Stimulated activated CD8-positive, alpha-beta memory T cell treated with anti-CD3 and anti-CD28 coated beads, Interleukin-7, amount 100 ng/mL, for 48 hours (primary cell): ENCODE measurements around the gene TRABD2B.

Experiments used
- DNase-seq, 2 donors: peaks; one replicate each; pipeline ENCODE4 v3.0.0-alpha.2; 2020; ENCODE audit warnings: low read depth in 1 of 2; ENCODE audit errors: extremely low read depth in 1 of 2

Gene TRABD2B

GRCh38 chr1:47914218-47914938 is 82.8 kb downstream of the TRABD2B start:
- no peak for DNase-seq

GRCh38 chr1:47913225-47913823 is 83.9 kb downstream of the TRABD2B start:
- no peak for DNase-seq

GRCh38 chr1:47912756-47913155 is 84.4 kb downstream of the TRABD2B start:
- no peak for DNase-seq

GRCh38 chr1:47911892-47912291 is 85.3 kb downstream of the TRABD2B start:
- DNase-seq = no peak

- DNase-seq = no peak
These were observed 85.8 kb downstream of the TRABD2B start for GRCh38 chr1:47911424-47911823.

- no peak for DNase-seq
These were observed 88.9 kb downstream of the TRABD2B start for GRCh38 chr1:47908258-47908657.

- no peak for DNase-seq
These were observed 90.0 kb downstream of the TRABD2B start for GRCh38 chr1:47907177-47907528.

- DNase-seq = no peak
These were observed 90.5 kb downstream of the TRABD2B start for GRCh38 chr1:47906527-47907176.

- no peak for DNase-seq
These were observed 91.2 kb downstream of the TRABD2B start for GRCh38 chr1:47906009-47906432.

GRCh38 chr1:47903723-47904122 is 93.5 kb downstream of the TRABD2B start:
- DNase-seq = no peak

- no peak for DNase-seq
These were observed 96.1 kb downstream of the TRABD2B start for GRCh38 chr1:47901001-47901575.

GRCh38 chr1:47898133-47898845 is 98.9 kb downstream of the TRABD2B start:
- no peak for DNase-seq

GRCh38 chr1:47895279-47896125 is 101.7 kb downstream of the TRABD2B start:
- no peak for DNase-seq

- no peak for DNase-seq
These were observed 102.5 kb downstream of the TRABD2B start for GRCh38 chr1:47894410-47895278.

GRCh38 chr1:47893412-47893811 is 103.8 kb downstream of the TRABD2B start:
- no peak for DNase-seq

GRCh38 chr1:47890779-47891178 is 106.4 kb downstream of the TRABD2B start:
- DNase-seq = no peak

- DNase-seq = no peak
These were observed 108.9 kb downstream of the TRABD2B start for GRCh38 chr1:47888294-47888629.

- DNase-seq = no peak
These were observed 109.5 kb downstream of the TRABD2B start for GRCh38 chr1:47887475-47888293.

GRCh38 chr1:47887060-47887459 is 110.1 kb downstream of the TRABD2B start:
- DNase-seq = no peak
